ENCODE results near the gene STOML1.

The STOML1 gene

GRCh38 chr15:73947651-73948050 is 44.4 kb downstream of the STOML1 start:
- TF ChIP-seq ZFX (IDR thresholded peaks at IDR 0.05): no peak
- TF ChIP-seq, protein P1, sequence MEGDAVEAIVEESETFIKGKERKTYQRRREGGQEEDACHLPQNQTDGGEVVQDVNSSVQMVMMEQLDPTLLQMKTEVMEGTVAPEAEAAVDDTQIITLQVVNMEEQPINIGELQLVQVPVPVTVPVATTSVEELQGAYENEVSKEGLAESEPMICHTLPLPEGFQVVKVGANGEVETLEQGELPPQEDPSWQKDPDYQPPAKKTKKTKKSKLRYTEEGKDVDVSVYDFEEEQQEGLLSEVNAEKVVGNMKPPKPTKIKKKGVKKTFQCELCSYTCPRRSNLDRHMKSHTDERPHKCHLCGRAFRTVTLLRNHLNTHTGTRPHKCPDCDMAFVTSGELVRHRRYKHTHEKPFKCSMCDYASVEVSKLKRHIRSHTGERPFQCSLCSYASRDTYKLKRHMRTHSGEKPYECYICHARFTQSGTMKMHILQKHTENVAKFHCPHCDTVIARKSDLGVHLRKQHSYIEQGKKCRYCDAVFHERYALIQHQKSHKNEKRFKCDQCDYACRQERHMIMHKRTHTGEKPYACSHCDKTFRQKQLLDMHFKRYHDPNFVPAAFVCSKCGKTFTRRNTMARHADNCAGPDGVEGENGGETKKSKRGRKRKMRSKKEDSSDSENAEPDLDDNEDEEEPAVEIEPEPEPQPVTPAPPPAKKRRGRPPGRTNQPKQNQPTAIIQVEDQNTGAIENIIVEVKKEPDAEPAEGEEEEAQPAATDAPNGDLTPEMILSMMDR (conservative IDR thresholded peaks at IDR 0.05): no peak
- H3K27ac ChIP-seq: no peak overlapping the region

DNA sequence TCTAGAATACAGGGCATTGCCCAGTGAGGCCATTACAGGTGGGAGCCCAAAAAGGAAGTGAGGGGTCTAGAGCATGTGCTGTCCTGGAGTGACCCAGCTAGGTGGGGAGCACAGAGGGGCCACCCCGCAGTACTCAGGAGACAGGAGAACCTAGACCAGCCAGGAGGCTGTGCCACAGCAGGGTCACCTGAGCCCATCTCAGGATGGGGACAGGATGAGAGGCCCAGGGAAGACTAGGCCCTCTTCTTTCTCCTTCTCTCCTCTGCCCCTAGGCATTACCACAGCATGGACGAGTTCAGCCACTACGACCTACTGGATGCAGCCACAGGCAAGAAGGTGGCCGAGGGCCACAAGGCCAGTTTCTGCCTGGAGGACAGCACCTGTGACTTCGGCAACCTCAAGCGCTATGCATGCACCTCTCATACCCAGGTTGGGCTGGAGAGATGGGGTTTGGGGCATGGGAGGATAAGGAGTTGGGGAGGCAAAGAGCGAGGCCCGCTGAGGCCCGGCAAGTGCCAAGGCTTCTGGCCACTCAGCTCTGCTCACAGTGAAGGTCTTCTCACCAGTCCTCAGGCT is 45.2 kb downstream of the STOML1 start:
- TF ChIP-seq, protein P1 (conservative IDR thresholded peaks at IDR 0.05): no peak
- TF ChIP-seq ZFX (IDR thresholded peaks at IDR 0.05): no peak
- H3K27ac ChIP-seq: no peak overlapping the region

- no peak for TF ChIP-seq ZFX (IDR thresholded peaks at IDR 0.05)
- TF ChIP-seq, protein P1 (conservative IDR thresholded peaks at IDR 0.05): no peak
- no peak overlapping the region for H3K27ac ChIP-seq
Observed at GRCh38 chr15:73946046-73946721, 45.9 kb downstream of the STOML1 start.

GRCh38 chr15:73945130-73945508 is 47.0 kb downstream of the STOML1 start:
- TF ChIP-seq, protein P1 (conservative IDR thresholded peaks at IDR 0.05): no peak
- TF ChIP-seq ZFX (IDR thresholded peaks at IDR 0.05): no peak
- no peak overlapping the region for H3K27ac ChIP-seq

DNA sequence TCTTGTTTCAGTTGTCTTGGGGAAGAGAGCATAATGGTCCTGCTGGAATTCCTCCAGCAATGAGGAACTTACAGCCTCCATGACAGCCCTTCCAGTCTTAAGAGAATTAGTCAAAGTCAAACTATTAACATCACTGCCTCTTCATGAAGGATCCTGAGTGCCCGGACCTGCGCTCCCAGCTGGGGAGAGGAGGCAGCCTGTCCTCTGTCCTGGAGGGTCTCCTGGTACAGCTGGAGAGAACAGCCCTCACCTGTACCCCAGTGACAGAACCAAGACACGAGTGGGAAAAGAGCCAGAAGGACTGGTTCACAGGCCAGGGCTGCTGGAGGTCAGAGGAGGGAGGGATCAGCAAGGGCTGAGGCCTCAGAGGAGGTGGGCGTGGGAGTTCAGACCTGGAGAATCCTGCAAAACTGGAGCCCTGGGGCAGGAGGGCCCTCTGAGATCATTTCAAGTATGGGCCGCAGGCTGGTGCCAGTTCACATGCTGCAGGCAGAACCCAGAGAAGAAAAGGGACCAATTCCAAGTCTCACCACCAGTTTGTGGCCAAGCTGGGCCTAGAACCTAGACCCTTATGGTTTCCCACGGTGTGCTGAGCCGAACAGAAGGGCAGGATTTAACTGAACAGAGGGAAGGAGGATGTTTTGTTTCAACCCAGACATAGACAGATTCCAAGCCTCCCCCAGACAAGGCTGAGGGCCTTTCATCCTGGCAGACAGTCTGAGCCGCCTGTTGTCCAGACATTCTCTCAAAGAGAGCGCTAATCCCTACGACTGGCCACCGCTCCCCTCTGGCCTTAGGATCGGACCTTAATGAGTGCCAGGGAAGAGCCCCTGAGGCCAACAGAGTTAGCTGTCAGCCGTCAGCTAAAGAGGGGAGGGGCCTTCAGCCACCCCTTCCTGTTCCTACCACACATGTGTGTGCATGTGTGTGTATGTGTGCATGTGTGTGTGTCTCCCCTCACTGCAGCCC is 47.6 kb downstream of the STOML1 start:
- TF ChIP-seq ZFX (IDR thresholded peaks at IDR 0.05): no peak
- TF ChIP-seq, protein P1 (conservative IDR thresholded peaks at IDR 0.05): no peak
- H3K27ac ChIP-seq: no peak overlapping the region

DNA sequence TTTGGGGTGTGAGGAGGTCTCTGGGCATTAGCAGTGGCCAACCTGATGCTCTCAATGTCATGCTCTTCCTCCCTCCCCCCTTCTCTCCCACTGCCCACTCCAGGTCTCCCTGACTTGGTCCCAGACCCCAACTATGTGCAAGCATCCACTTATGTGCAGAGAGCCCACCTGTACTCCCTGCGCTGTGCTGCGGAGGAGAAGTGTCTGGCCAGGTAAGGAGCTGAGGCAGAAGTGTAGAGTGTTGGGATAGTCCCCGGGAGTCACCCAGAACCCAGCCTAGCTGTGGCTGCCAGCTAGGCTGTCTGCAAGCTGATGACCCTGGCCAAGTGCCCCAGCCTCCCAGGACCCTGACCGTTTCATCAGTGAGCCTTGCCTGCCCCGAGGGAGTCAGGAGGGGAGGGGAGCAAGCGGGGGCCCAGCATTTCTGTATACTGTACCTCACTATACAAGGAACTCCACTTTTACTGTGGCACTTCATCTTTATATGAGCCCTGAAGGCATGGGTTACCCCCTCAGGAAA is 49.3 kb downstream of the STOML1 start:
- no peak overlapping the region for H3K27ac ChIP-seq
- TF ChIP-seq ZFX (IDR thresholded peaks at IDR 0.05): no peak
- TF ChIP-seq, protein P1 (conservative IDR thresholded peaks at IDR 0.05): no peak

All from C4-2B (cell line).